ENCODE results near the gene ADNP. TPM values are rescaled to one million over a fixed set of nuclear protein-coding genes. Genes with fewer than 3 reads are reported as not detected.

ADNP gene
- total RNA-seq, 1 donor from 2014 or later, result 60.2 TPM

DNA sequence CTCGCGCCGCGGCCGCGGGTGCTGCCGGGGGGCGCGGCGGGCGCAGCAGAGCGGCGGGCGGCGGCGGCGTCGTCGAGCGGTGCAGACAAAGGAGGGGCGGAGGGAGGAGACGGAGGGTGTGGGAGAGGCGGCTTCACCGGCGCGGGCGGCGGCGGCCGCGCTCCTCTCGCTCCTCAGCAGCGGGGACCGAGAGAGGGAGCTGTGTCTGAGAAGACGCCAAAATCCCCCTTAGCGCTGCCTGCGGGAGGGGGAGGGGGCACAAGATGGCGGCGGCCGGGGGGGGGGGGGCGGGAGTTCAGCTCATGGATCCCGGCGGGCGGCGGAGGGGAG is 296 bp downstream of the ADNP start:
- H3K9me3 Mint-ChIP-seq (ENCODE audit: low read depth), result no peaks in the 10 kb centered on the region
- peak overlapping the region; percentile 94 for H3K27ac Mint-ChIP-seq (ENCODE audit: unreplicated experiment)
- DNase-seq (ENCODE audit: low spot score), result no peak
- H3K36me3 Mint-ChIP-seq (ENCODE audit: low read depth), result peaks cover 8% of the 10 kb centered on the region
- H3K4me1 Mint-ChIP-seq (ENCODE audit: low read depth), result peaks cover 45% of the 10 kb centered on the region
- H3K27me3 Mint-ChIP-seq (ENCODE audit: low read depth), result no peaks in the 10 kb centered on the region
- TF ChIP-seq CTCF (IDR thresholded peaks at IDR 0.05), result no peak
- H3K4me3 Mint-ChIP-seq (ENCODE audit: unreplicated experiment), result peak overlapping the region; percentile 71

GRCh38 chr20:50930139-50930975 is 880 bp downstream of the ADNP start:
- Mint-ChIP-seq H3K4me1 (ENCODE audit: low read depth) (peaks cover 51% of the 10 kb centered on the region), H3K27me3 (ENCODE audit: low read depth) (no peaks in the 10 kb centered on the region), H3K4me3 (ENCODE audit: unreplicated experiment) (peak overlapping the region; percentile 89), H3K9me3 (ENCODE audit: low read depth) (no peaks in the 10 kb centered on the region), H3K27ac (ENCODE audit: unreplicated experiment) (peak overlapping the region; percentile 94), H3K36me3 (ENCODE audit: low read depth) (peaks cover 6% of the 10 kb centered on the region)
- DNase-seq (ENCODE audit: low spot score), result no peak
- no peak for TF ChIP-seq CTCF (IDR thresholded peaks at IDR 0.05)

GRCh38 chr20:50929299-50930138 is 1.7 kb downstream of the ADNP start:
- Mint-ChIP-seq H3K4me1 (ENCODE audit: low read depth) (peaks cover 57% of the 10 kb centered on the region), H3K27ac (ENCODE audit: unreplicated experiment) (peak overlapping the region; percentile 92), H3K4me3 (ENCODE audit: unreplicated experiment) (peak overlapping the region; percentile 89), H3K27me3 (ENCODE audit: low read depth) (no peaks in the 10 kb centered on the region), H3K36me3 (ENCODE audit: low read depth) (peaks cover 3% of the 10 kb centered on the region), H3K9me3 (ENCODE audit: low read depth) (no peaks in the 10 kb centered on the region)
- no peak for DNase-seq (ENCODE audit: low spot score)
- TF ChIP-seq CTCF (IDR thresholded peaks at IDR 0.05), result peak; percentile 93

DNA sequence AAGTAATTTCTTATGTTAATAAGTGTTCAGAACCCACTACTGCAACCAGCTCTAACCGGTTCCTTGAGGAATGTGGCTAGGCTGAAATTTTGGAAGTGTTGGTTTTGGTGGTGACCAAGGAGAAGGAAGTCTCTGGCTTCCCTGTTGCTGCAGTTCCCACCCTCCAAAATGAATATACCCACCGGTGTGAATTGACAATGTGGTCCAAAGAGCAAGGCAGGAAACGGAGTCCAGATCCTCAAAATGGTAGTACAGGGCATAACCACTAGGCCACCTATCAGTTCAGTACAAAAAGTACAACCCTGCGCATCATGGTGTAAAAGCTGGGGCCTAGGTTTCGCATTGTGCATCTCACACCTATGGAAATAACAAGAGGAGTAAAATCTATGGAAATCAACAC is 2.8 kb downstream of the ADNP start:
- H3K27me3 Mint-ChIP-seq (ENCODE audit: low read depth), result no peaks in the 10 kb centered on the region
- peak overlapping the region; percentile 73 for H3K27ac Mint-ChIP-seq (ENCODE audit: unreplicated experiment)
- DNase-seq (ENCODE audit: low spot score), result no peak
- peak overlapping the region; percentile 89 for H3K4me3 Mint-ChIP-seq (ENCODE audit: unreplicated experiment)
- peaks cover 2% of the 10 kb centered on the region for H3K36me3 Mint-ChIP-seq (ENCODE audit: low read depth)
- H3K4me1 Mint-ChIP-seq (ENCODE audit: low read depth), result peaks cover 65% of the 10 kb centered on the region
- TF ChIP-seq CTCF (IDR thresholded peaks at IDR 0.05), result no peak
- no peaks in the 10 kb centered on the region for H3K9me3 Mint-ChIP-seq (ENCODE audit: low read depth)

DNA sequence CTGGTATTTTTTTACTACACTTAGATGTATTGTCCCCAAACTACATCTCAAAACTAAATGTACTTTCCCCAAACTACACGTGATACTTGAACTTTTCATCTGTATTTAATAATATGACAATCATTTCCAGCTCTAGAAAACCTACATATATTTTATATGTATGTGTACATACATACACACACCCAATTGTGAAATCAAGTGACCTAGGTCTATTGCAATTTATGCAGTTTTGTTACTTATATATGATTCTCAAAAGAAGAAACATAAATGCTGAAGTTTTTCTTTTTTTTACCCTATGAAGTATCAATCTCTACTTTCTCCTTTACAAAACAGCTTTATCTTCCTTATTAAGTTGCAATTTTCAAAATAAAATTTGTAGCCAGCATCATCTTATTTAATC is 4.7 kb downstream of the ADNP start:
- no peak overlapping the region for H3K27ac Mint-ChIP-seq (ENCODE audit: unreplicated experiment)
- H3K4me1 Mint-ChIP-seq (ENCODE audit: low read depth), result peaks cover 64% of the 10 kb centered on the region
- peaks cover 2% of the 10 kb centered on the region for H3K36me3 Mint-ChIP-seq (ENCODE audit: low read depth)
- no peak overlapping the region for H3K4me3 Mint-ChIP-seq (ENCODE audit: unreplicated experiment)
- no peak for DNase-seq (ENCODE audit: low spot score)
- H3K9me3 Mint-ChIP-seq (ENCODE audit: low read depth), result no peaks in the 10 kb centered on the region
- TF ChIP-seq CTCF (IDR thresholded peaks at IDR 0.05), result no peak
- H3K27me3 Mint-ChIP-seq (ENCODE audit: low read depth), result no peaks in the 10 kb centered on the region

Data from chondrocyte (in vitro differentiated cells).